Measurements from ENCODE around the gene NAT14.
A peak's percentile ranks its signal among the peaks of the same experiment; 100 is the strongest.

Gene NAT14, protein sequence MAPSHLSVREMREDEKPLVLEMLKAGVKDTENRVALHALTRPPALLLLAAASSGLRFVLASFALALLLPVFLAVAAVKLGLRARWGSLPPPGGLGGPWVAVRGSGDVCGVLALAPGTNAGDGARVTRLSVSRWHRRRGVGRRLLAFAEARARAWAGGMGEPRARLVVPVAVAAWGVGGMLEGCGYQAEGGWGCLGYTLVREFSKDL

GRCh38 chr19:55484593-55485438 lies at the start of gene NAT14:
TSS of gene NAT14 (plus strand) at chr19:55485188. CDS start at chr19:55485709, 521 bp downstream.
- peak; percentile 78 for DNase-seq
- ATAC-seq = peak; percentile 67
- Mint-ChIP-seq H3K4me1 (peaks cover 21% of the 10 kb centered on the region), H3K9me3 (no peaks in the 10 kb centered on the region), H3K27ac (peak within 1 kb of the TSS; percentile 81), H3K36me3 (ENCODE audit: low read depth) (no peaks in the 10 kb centered on the region), H3K27me3 (no peaks in the 10 kb centered on the region), H3K4me3 (peak within 1 kb of the TSS; percentile 78)

- Mint-ChIP-seq H3K36me3 (ENCODE audit: low read depth) (no peaks in the 10 kb centered on the region), H3K4me1 (peaks cover 15% of the 10 kb centered on the region), H3K27me3 (peaks cover 57% of the 10 kb centered on the region), H3K4me3 (no peak overlapping the region), H3K9me3 (no peaks in the 10 kb centered on the region), H3K27ac (no peak overlapping the region)
- ATAC-seq (no peak), DNase-seq (no peak)
Measured at GRCh38 chr19:55436847-55437246, 48.1 kb upstream of the NAT14 start.

GRCh38 chr19:55437410-55437809 lies 47.6 kb upstream of the NAT14 start:
- no peaks in the 10 kb centered on the region for H3K9me3 Mint-ChIP-seq
- peak; percentile 42 for DNase-seq
- H3K36me3 Mint-ChIP-seq (ENCODE audit: low read depth) = no peaks in the 10 kb centered on the region
- ATAC-seq = no peak
- H3K27me3 Mint-ChIP-seq = peaks cover 56% of the 10 kb centered on the region
- H3K4me3 Mint-ChIP-seq = no peak overlapping the region
- H3K27ac Mint-ChIP-seq = no peak overlapping the region
- H3K4me1 Mint-ChIP-seq = peaks cover 15% of the 10 kb centered on the region

DNA sequence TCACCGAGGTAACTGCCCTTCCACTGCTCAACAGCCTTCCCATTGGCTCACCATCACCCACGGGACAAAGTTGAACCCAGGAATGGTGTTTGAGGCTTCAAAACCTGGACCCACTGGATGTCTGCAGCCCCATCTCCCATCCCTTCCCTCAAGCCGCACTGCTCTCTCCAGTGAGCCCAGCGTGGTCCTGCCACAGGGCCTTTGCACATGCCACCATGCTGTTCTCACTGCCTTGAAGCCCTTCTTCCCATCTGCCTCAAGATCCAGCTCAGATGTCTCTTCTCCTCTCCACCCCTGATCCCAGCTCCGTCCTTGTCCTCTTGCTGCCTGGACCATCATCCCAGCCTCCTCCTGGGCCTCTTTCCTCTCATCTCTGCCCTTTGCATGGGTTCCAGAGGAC lies 45.9 kb upstream of the NAT14 start:
- H3K27me3 Mint-ChIP-seq = peaks cover 65% of the 10 kb centered on the region
- H3K4me1 Mint-ChIP-seq = peaks cover 15% of the 10 kb centered on the region
- no peaks in the 10 kb centered on the region for H3K9me3 Mint-ChIP-seq
- DNase-seq (no peak), ATAC-seq (no peak)
- no peak overlapping the region for H3K4me3 Mint-ChIP-seq
- no peak overlapping the region for H3K27ac Mint-ChIP-seq
- no peaks in the 10 kb centered on the region for H3K36me3 Mint-ChIP-seq (ENCODE audit: low read depth)

GRCh38 chr19:55440411-55441105 lies 44.4 kb upstream of the NAT14 start:
- no peaks in the 10 kb centered on the region for H3K9me3 Mint-ChIP-seq
- H3K27ac Mint-ChIP-seq = peak overlapping the region; percentile 14
- no peak overlapping the region for H3K4me3 Mint-ChIP-seq
- H3K27me3 Mint-ChIP-seq = peaks cover 79% of the 10 kb centered on the region
- no peaks in the 10 kb centered on the region for H3K36me3 Mint-ChIP-seq (ENCODE audit: low read depth)
- peaks cover 15% of the 10 kb centered on the region for H3K4me1 Mint-ChIP-seq
- DNase-seq (no peak), ATAC-seq (no peak)

DNA sequence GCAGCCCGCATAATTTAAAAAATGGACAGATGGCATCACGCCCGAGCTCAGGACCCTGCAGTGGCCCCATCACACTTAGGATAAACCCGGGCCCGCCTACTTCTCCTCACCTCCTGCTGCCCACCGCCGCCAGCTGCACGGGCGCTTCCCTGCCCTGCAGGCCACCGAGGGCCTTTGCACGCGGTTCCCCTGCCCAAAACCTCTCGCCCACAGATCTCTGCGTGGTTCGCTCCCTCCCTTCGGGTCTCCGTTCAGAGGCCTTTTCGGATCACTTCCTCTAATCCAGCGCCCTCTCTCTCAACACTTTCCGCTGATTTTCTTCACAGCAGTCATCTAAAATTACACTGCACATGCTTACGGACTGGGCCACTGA lies 43.7 kb upstream of the NAT14 start:
- H3K9me3 Mint-ChIP-seq = no peaks in the 10 kb centered on the region
- H3K27ac Mint-ChIP-seq = no peak overlapping the region
- peak overlapping the region; percentile 18 for H3K4me3 Mint-ChIP-seq
- peaks cover 15% of the 10 kb centered on the region for H3K4me1 Mint-ChIP-seq
- H3K36me3 Mint-ChIP-seq (ENCODE audit: low read depth) = no peaks in the 10 kb centered on the region
- ATAC-seq = no peak
- H3K27me3 Mint-ChIP-seq = peaks cover 85% of the 10 kb centered on the region
- DNase-seq = no peak

GRCh38 chr19:55441692-55442321 lies 43.2 kb upstream of the NAT14 start:
- no peak for DNase-seq
- H3K27ac Mint-ChIP-seq = no peak overlapping the region
- peaks cover 80% of the 10 kb centered on the region for H3K27me3 Mint-ChIP-seq
- H3K9me3 Mint-ChIP-seq = no peaks in the 10 kb centered on the region
- ATAC-seq = no peak
- peak overlapping the region; percentile 18 for H3K4me3 Mint-ChIP-seq
- peaks cover 15% of the 10 kb centered on the region for H3K4me1 Mint-ChIP-seq
- H3K36me3 Mint-ChIP-seq (ENCODE audit: low read depth) = no peaks in the 10 kb centered on the region

DNA sequence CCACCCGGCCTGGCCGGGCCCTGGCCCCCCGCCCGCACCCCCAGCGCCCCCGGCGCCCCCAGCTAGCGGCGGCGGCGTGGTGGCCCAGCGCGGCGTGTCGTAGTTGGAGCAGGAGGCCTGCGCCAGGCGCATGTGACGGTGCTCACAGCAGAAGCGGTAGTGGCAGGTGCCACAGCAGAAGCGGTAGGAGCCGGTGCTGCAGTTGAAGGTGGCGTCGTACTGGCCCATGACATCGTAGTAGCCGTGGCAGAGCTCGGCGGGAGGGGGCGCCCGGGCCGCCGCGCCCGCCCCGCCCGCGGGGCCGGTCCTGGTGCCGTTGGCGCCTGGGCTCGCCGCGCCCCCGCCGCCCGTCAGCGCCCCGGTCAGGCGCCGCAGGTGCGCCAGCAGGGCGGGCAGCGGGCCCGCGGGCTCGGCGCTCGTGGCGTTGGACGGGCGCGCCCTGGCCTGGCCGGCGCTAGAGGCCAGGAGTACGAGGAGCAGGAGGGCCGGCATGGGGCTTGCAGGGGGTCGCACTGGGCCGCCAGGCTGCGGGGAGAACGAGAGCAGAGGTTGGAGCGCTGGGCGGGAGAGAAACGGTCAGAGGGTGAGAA lies 42.5 kb upstream of the NAT14 start:
- no peak overlapping the region for H3K4me3 Mint-ChIP-seq
- no peak overlapping the region for H3K27ac Mint-ChIP-seq
- peaks cover 15% of the 10 kb centered on the region for H3K4me1 Mint-ChIP-seq
- H3K9me3 Mint-ChIP-seq = no peaks in the 10 kb centered on the region
- ATAC-seq = no peak
- H3K36me3 Mint-ChIP-seq (ENCODE audit: low read depth) = no peaks in the 10 kb centered on the region
- H3K27me3 Mint-ChIP-seq = peaks cover 74% of the 10 kb centered on the region
- no peak for DNase-seq

- no peak within 1 kb of the TSS for H3K4me3 Mint-ChIP-seq
- H3K27ac Mint-ChIP-seq = no peak within 1 kb of the TSS
- no peaks in the 10 kb centered on the region for H3K9me3 Mint-ChIP-seq
- H3K27me3 Mint-ChIP-seq = peaks cover 70% of the 10 kb centered on the region
- peaks cover 15% of the 10 kb centered on the region for H3K4me1 Mint-ChIP-seq
- DNase-seq = no peak
- H3K36me3 Mint-ChIP-seq (ENCODE audit: low read depth) = no peaks in the 10 kb centered on the region
- no peak for ATAC-seq
Measured at GRCh38 chr19:55443045-55443823, 41.8 kb upstream of the NAT14 start, which contains the start of gene SHISA7. TSS of gene SHISA7 (minus strand) at chr19:55443300. CDS start at chr19:55442863, 437 bp downstream.

- H3K36me3 Mint-ChIP-seq (ENCODE audit: low read depth) = no peaks in the 10 kb centered on the region
- H3K4me3 Mint-ChIP-seq = no peak overlapping the region
- H3K27ac Mint-ChIP-seq = no peak overlapping the region
- ATAC-seq = no peak
- DNase-seq = no peak
- peaks cover 64% of the 10 kb centered on the region for H3K27me3 Mint-ChIP-seq
- peaks cover 15% of the 10 kb centered on the region for H3K4me1 Mint-ChIP-seq
- no peaks in the 10 kb centered on the region for H3K9me3 Mint-ChIP-seq
Measured at GRCh38 chr19:55443824-55444480, 41.0 kb upstream of the NAT14 start.

GRCh38 chr19:55444646-55445045 lies 40.3 kb upstream of the NAT14 start:
- no peak for ATAC-seq
- Mint-ChIP-seq H3K9me3 (no peaks in the 10 kb centered on the region), H3K36me3 (ENCODE audit: low read depth) (no peaks in the 10 kb centered on the region), H3K4me1 (peaks cover 15% of the 10 kb centered on the region), H3K27me3 (peaks cover 58% of the 10 kb centered on the region), H3K4me3 (no peak overlapping the region), H3K27ac (no peak overlapping the region)
- no peak for DNase-seq

GRCh38 chr19:55446060-55446459 lies 38.9 kb upstream of the NAT14 start:
- Mint-ChIP-seq H3K4me1 (peaks cover 8% of the 10 kb centered on the region), H3K9me3 (no peaks in the 10 kb centered on the region), H3K4me3 (no peak overlapping the region), H3K27ac (no peak overlapping the region), H3K36me3 (ENCODE audit: low read depth) (no peaks in the 10 kb centered on the region), H3K27me3 (peaks cover 53% of the 10 kb centered on the region)
- DNase-seq = no peak
- ATAC-seq = no peak

GRCh38 chr19:55447421-55448174 lies 37.4 kb upstream of the NAT14 start:
- Mint-ChIP-seq H3K36me3 (ENCODE audit: low read depth) (no peaks in the 10 kb centered on the region), H3K9me3 (no peaks in the 10 kb centered on the region), H3K27me3 (peaks cover 49% of the 10 kb centered on the region), H3K27ac (no peak overlapping the region), H3K4me3 (no peak overlapping the region), H3K4me1 (peaks cover 5% of the 10 kb centered on the region)
- ATAC-seq (peak; percentile 23), DNase-seq (no peak)
